Measurements from ENCODE around the gene CCL15.

DNA sequence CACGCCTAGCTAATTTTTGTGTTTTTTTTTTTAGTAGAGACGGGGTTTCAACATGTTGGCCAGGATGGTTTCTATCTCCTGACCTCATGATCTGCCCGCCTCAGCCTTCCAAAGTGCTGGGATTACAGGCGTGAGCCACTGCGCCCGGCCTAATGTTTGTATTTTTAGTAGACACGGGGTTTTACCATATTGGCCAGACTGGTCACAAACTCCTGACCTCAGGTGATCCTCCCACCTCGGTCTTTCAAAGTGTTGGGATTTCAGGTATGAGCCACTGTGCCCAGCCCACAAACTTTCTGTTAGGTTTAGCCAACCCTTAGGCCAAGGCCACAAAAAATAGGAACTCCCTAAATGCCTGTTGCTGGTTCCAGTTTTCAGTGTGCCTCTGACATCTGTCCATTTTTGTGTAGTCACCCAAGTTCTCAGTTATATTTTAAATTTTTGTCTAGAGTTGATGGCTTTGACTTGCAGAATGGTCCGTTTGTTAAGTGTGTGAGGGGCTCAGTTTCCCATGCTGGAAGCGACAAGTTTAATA is 32.8 kb downstream of the CCL15 start:
- TF ChIP-seq EZH2 (IDR thresholded peaks at IDR 0.05) (no peak), POLR2AphosphoS5 (IDR thresholded peaks at IDR 0.05; ENCODE audit: borderline replicate concordance, low read depth, low read length) (no peak), FOXP2 (optimal IDR thresholded peaks at IDR 0.05; ENCODE audit: control extremely low read depth, extremely low read length, insufficient read depth) (no peak)
